SK-N-MC (cell line): ENCODE results near the gene SEC23A.

Experiments used
- EZH2 ChIP-seq: fragments of 200-600 bp; sonication (generic); IDR thresholded peaks from one replicate; pipeline ENCODE4 v1.6.1; 2017; ENCODE audit warnings: antibody characterized with exemption
- FOXP2 ChIP-seq: optimal IDR thresholded peaks from 2 replicates; pipeline ENCODE3; 2011; ENCODE audit warnings: mild to moderate bottlenecking, moderate library complexity; ENCODE audit not compliant: insufficient read depth; ENCODE audit errors: extremely low read length, control extremely low read depth
- POLR2AphosphoS5 ChIP-seq: IDR thresholded peaks from 2 replicates; pipeline ENCODE4 v1.6.1; 2012; ENCODE audit warnings: mild to moderate bottlenecking, low read depth, low read length, borderline replicate concordance

GRCh38 chr14:39036760-39037159 is 66.3 kb downstream of the SEC23A start:
- TF ChIP-seq EZH2 (no peak), POLR2AphosphoS5 (no peak), FOXP2 (no peak)
